Kidney epithelial cell (primary cell): ENCODE results near the gene ZFP62. TPM values are rescaled to one million over a fixed set of nuclear protein-coding genes. Genes with fewer than 3 reads are reported as not detected.
"Not testable (repeated sequence)": the region's sequence is repeated elsewhere in the genome, so short reads cannot be mapped to it uniquely, and the experiment has no call there.

Experiments
- DNase-seq: peaks from one replicate; pipeline ENCODE4 v3.0.0-alpha.2; 2010; ENCODE audit warnings: low read depth
- H3K27me3 ChIP-seq: 2 replicates; pipeline ENCODE4 v1.6.0; 2011; ENCODE audit warnings: low read length; ENCODE audit not compliant: control insufficient read depth, insufficient read depth
- H3K36me3 ChIP-seq: 2 replicates; pipeline ENCODE4 v1.5.1; 2011; ENCODE audit warnings: low read length; ENCODE audit not compliant: control insufficient read depth, insufficient read depth
- H3K4me3 ChIP-seq: 2 replicates; pipeline ENCODE4 v1.5.1; 2011; ENCODE audit warnings: low read depth, mild to moderate bottlenecking, control low read depth, low read length
- CTCF ChIP-seq: IDR thresholded peaks from 2 replicates; pipeline ENCODE4 v1.5.1; 2011; ENCODE audit warnings: mild to moderate bottlenecking, moderate library complexity, low read length, control low read depth, inconsistent platforms; ENCODE audit not compliant: insufficient read depth, poor library complexity, severe bottlenecking
- total RNA-seq: library from RNA; depleted of rRNA; stranded (reverse); fragments of >200 nt; gene quantifications from 2 replicates; pipeline ENCODE4 v1.2.3, GENCODE V29; 2015

ZFP62 gene
- total RNA-seq, 1 donor from 2014 or later, result 26.0 TPM

DNA sequence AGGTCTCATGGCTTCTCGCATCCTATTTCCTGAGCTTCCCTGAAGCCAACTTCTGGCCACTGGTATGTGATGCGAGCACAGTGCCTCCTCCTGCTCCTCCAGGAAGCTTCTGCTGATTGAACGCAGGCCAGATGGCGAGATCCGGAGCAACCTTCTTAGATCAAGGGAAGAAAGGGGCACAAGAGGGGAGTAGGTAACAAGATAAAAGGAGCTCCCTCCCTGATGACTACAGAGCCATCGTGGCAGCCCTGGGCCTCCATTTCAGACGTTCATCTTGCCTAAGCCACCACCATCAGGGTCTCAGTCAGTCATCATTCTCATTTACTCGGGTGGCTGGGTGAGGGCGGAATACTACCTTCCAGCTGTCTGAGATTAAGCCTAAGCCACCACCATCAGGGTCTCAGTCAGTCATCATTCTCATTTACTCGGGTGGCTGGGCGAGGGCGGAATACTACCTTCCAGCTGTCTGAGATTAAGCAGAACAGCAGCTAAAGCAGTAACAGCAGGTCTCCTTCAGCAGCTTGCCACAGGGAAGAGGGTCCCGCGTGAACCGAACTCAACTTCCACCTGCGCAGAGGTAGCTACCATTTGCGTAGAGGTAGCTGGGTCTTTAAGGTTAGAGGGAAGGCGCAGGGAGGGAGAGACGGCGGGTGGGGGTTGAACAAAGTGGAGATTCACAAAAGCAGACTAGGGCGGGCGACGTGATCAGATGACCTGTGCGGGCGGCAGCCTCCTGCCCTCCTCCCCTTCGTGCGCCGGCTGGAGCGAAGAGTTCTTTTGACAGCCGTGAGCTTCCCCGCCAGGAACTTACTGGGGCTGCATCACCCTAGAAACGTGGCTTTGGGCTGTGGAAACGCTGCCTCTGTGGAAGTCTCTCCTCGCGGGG is 30.6 kb downstream of the ZFP62 start:
- TF ChIP-seq CTCF, result no peak
- no peak for DNase-seq
- Histone ChIP-seq H3K4me3 (peak overlapping the region; percentile 69), H3K36me3 (no peaks in the 10 kb centered on the region), H3K27me3 (no peaks in the 10 kb centered on the region)

GRCh38 chr5:180829726-180830125 is 31.4 kb downstream of the ZFP62 start:
- Histone ChIP-seq H3K4me3 (no peak overlapping the region), H3K27me3 (no peaks in the 10 kb centered on the region), H3K36me3 (no peaks in the 10 kb centered on the region)
- no peak for TF ChIP-seq CTCF
- DNase-seq, result no peak

GRCh38 chr5:180828756-180829531 is 32.1 kb downstream of the ZFP62 start:
- H3K27me3 ChIP-seq, H3K4me3 ChIP-seq, DNase-seq, H3K36me3 ChIP-seq: not testable (repeated sequence)

DNA sequence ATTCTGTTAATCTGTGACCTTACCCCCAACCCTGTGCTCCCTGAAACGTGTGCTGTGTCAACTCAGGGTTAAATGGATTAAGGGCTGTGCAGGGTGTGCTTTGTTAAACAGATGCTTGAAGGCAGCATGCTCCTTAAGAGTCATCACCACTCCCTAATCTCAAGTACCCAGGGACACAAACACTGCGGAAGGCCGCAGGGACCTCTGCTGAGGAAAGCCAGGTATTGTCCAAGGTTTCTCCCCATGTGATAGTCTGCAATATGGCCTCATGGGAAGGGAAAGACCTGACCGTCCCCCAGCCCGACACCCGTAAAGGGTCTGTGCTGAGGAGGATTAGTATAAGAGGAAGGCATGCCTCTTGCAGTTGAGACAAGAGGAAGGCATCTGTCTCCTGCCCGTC is 33.7 kb downstream of the ZFP62 start:
- H3K27me3 ChIP-seq, DNase-seq, H3K36me3 ChIP-seq, H3K4me3 ChIP-seq: not testable (repeated sequence)

DNA sequence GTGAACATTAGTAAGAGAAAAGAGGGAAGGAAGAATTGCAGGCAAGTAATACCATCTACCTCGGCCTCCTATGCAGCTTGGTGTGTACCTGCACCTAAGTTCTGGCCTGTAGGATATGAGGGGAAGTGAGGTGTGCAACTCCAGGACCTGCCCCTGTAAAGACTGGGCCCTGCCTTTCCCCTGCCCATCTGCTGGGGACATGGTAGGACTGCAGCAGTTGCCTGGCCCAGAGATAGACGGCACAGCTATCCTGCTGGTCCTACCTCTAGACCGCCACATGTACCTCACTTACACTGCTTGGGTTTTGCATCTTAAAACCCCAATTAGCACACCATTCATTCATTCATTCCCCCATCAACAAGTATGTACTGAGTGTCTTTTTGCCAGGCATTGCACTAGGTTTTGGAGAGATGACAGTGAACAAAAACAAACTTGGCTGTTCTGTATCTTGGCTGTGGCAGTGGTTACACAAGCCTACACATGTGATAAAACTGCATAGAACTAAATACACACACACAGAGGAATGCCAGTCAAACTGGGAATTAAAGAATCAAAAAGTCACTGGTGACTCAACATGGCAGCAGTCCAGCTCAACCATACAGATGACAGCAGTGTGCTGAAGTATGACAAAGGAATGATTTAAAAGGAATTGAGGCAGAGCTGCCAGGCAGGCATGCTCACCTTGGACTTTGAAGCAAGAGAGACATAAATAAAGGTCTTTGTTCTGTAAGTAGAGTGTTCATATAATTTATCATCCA is 35.1 kb downstream of the ZFP62 start:
- no peak for TF ChIP-seq CTCF
- no peaks in the 10 kb centered on the region for H3K27me3 ChIP-seq
- no peaks in the 10 kb centered on the region for H3K36me3 ChIP-seq
- peak; percentile 79 for DNase-seq
- no peak overlapping the region for H3K4me3 ChIP-seq

GRCh38 chr5:180824630-180825476 is 36.2 kb downstream of the ZFP62 start:
- TF ChIP-seq CTCF, result no peak
- no peak for DNase-seq
- Histone ChIP-seq H3K27me3 (no peaks in the 10 kb centered on the region), H3K4me3 (no peak overlapping the region), H3K36me3 (no peaks in the 10 kb centered on the region)
